DOHH2 (cell line): ENCODE data around the gene CNTNAP3.
"Not testable (repeated sequence)": the region's sequence is repeated elsewhere in the genome, so short reads cannot be mapped to it uniquely, and the experiment has no call there.

Experiments
- EZH2phosphoT487 ChIP-seq: fragments of 200-600 bp; sonication (generic); IDR thresholded peaks from 2 replicates; pipeline ENCODE4 v1.6.1; 2017; ENCODE audit warnings: borderline replicate concordance, mild to moderate bottlenecking, antibody characterized with exemption, low read length, moderate library complexity, mixed read lengths
- TF ChIP-seq, protein P1 (sequence below): fragments of 200-600 bp; sonication (generic); IDR thresholded peaks from one replicate; pipeline ENCODE4 v1.5.1; 2014; ENCODE audit warnings: antibody characterized with exemption, mild to moderate bottlenecking, low read depth, low read length; ENCODE audit not compliant: poor library complexity, severe bottlenecking

DNA sequence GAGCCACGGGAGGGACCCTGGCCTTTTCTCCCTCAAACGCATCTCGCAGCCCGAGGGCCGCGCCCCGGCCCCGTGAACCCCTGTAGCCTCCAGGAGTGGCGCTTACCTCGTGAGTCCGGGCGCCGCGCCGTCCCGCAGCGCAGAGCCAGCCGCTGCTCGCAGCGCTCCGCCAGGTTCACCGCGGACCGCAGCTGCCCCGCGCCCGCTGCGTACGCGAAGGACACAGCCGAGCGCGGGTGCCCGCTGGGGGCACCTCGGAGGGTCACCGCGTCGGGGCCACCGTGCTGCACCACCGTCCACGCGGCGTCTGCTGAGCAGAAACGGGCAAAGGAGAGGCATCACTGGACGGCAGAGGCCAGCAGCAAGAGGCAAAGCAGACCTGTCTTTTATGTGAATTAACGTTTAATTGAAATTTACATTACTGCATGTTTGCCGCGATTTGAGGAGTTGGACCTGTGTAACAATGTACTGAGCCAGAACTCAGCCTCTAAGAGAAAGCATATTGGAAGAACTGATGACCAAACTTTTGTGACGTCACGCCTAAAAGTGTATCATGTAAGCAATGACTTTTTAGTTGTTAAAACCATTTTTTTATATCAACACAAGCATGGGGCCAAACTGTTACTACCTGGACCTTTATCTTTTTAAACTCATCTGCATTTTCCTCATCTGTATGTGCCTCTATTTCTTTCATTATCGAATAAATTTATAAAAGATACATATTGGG is 155.0 kb downstream of the CNTNAP3 start:
- TF ChIP-seq, protein P1, sequence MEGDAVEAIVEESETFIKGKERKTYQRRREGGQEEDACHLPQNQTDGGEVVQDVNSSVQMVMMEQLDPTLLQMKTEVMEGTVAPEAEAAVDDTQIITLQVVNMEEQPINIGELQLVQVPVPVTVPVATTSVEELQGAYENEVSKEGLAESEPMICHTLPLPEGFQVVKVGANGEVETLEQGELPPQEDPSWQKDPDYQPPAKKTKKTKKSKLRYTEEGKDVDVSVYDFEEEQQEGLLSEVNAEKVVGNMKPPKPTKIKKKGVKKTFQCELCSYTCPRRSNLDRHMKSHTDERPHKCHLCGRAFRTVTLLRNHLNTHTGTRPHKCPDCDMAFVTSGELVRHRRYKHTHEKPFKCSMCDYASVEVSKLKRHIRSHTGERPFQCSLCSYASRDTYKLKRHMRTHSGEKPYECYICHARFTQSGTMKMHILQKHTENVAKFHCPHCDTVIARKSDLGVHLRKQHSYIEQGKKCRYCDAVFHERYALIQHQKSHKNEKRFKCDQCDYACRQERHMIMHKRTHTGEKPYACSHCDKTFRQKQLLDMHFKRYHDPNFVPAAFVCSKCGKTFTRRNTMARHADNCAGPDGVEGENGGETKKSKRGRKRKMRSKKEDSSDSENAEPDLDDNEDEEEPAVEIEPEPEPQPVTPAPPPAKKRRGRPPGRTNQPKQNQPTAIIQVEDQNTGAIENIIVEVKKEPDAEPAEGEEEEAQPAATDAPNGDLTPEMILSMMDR: not testable (repeated sequence)
- TF ChIP-seq EZH2phosphoT487: not testable (repeated sequence)
